ENCODE data around the gene METTL1. TPM values are rescaled to one million over a fixed set of nuclear protein-coding genes. Genes with fewer than 3 reads are reported as not detected.

The METTL1 gene
- total RNA-seq, 1 donor from 2014 or later = 72.2 TPM

DNA sequence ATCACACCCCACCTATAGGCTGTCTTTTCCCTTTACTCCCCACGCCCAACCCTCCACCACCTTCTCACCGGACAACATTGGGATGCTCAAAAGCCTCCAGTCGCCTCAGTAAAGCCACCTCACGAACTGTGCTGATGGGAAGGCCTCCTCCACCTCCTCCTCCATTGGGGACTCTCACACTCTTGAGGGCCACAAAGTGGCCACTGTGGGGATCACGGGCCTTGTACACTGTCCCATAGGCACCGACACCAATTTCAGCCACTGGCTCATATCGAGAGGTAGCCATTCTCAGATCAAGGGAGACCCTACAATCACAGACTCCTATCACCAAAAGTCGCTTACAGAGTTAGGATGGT, 20.5 kb downstream of the METTL1 start:
- Mint-ChIP-seq H3K36me3 (ENCODE audit: low read depth) (peaks cover 46% of the 10 kb centered on the region), H3K27ac (peak overlapping the region; percentile 97), H3K4me1 (peaks cover 53% of the 10 kb centered on the region), H3K4me3 (peak overlapping the region; percentile 96), H3K9me3 (no peaks in the 10 kb centered on the region), H3K27me3 (no peaks in the 10 kb centered on the region)
- intact Hi-C loops (cut with micrococcal nuclease) = loop anchor here (10.0 kb wide), 2 partner anchors 1627 to 1927 kb away; partner anchors contain the start of genes DNAJC14 and ESYT1
- DNase-seq = no peak

DNA sequence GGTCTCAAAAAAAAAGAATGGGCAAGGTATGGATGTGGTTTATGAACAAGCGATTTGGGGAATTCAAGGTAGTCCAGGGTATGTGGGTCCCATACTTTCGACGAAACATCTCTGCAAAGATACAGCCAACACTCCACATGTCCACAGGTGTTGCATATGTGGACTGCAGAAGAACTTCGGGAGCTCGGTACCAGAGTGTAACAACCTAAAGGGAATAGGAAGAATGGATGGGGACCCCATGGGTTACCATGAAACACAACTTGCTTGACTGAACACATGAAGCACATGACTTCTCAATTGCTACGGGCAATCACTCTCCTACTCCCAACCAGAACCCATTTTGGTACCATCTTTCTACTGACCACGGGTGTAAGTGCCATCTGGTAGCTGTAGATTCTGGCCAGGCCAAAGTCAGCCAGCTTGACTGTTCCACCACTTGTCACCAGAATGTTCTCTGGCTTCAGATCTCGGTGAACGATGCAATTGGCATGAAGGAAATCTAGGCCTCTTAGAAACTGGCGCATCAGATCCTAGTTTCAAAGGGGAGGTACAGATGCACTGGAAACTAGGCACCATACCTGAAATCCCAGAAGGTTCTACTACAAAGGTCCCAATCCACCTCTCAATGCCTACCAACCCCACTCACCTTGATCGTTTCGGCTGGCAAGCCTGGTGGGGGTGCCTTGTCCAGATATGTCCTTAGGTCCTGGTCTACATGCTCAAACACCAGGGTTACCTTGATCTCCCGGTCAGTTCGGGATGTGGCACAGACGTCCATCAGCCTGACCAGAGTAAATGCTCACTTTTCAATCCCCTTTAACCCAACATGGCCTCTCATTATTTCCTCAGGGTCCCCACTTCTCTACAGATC, 21.1 kb downstream of the METTL1 start:
- peak overlapping the region; percentile 97 for H3K27ac Mint-ChIP-seq
- peak overlapping the region; percentile 96 for H3K4me3 Mint-ChIP-seq
- peaks cover 52% of the 10 kb centered on the region for H3K36me3 Mint-ChIP-seq (ENCODE audit: low read depth)
- H3K27me3 Mint-ChIP-seq = no peaks in the 10 kb centered on the region
- DNase-seq = peak; percentile 63
- intact Hi-C loops (cut with micrococcal nuclease) = loop anchor here (10.0 kb wide), 2 partner anchors 1626 to 1926 kb away; partner anchors contain the start of genes DNAJC14 and ESYT1
- peaks cover 54% of the 10 kb centered on the region for H3K4me1 Mint-ChIP-seq
- H3K9me3 Mint-ChIP-seq = no peaks in the 10 kb centered on the region

DNA sequence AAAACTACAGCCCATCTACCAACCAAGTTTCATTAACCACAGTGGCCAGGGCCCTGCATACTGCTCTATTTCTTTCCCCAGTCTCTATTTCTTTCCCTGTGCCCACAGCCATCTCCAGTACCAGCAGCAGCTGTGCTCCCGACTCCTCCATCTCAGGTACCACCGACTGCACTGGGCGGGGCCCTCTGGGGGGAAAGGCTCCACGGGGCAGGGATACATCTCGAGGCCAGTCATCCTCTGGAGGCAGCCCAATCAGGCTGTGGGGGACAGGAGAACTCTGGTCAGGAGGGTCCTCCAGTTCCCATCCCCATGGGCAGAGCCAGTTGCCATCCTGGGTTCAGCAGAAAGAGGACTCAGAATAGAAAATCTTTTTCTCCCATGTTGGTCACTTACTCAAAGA, 22.8 kb downstream of the METTL1 start:
- no peaks in the 10 kb centered on the region for H3K27me3 Mint-ChIP-seq
- H3K27ac Mint-ChIP-seq = no peak overlapping the region
- no peak for DNase-seq
- no peaks in the 10 kb centered on the region for H3K9me3 Mint-ChIP-seq
- no peak overlapping the region for H3K4me3 Mint-ChIP-seq
- intact Hi-C loops (cut with micrococcal nuclease) = loop anchor here (10.0 kb wide), 1 partner anchor 684 kb away; no protein-coding TSS in a partner anchor
- peaks cover 60% of the 10 kb centered on the region for H3K36me3 Mint-ChIP-seq (ENCODE audit: low read depth)
- peaks cover 60% of the 10 kb centered on the region for H3K4me1 Mint-ChIP-seq

DNA sequence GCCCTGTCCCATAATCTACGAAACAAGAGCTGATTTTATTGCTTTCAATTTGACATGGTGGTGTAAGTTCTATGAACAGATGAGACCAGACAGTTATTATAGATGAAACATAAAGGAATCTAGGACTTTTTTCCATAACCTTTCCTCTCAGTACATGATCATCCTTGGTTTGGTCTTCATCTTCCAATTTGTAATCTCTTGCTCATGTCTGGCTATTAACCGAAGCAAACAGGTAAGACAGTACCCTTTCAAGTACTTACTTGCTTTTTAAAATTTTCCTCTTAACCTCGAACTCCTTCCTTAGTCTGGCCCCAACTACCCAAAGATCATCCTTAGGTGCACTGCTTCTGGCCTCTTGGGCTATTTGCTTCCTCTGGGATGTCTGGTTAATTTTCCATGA, 25.9 kb downstream of the METTL1 start:
- no peak for DNase-seq
- Mint-ChIP-seq H3K27ac (peak overlapping the region; percentile 90), H3K4me1 (peaks cover 46% of the 10 kb centered on the region), H3K36me3 (ENCODE audit: low read depth) (peaks cover 47% of the 10 kb centered on the region), H3K4me3 (peak overlapping the region; percentile 94), H3K27me3 (no peaks in the 10 kb centered on the region), H3K9me3 (no peaks in the 10 kb centered on the region)
- intact Hi-C loops (cut with micrococcal nuclease) = loop anchor here (10.0 kb wide), 1 partner anchor 681 kb away; no protein-coding TSS in a partner anchor

DNA sequence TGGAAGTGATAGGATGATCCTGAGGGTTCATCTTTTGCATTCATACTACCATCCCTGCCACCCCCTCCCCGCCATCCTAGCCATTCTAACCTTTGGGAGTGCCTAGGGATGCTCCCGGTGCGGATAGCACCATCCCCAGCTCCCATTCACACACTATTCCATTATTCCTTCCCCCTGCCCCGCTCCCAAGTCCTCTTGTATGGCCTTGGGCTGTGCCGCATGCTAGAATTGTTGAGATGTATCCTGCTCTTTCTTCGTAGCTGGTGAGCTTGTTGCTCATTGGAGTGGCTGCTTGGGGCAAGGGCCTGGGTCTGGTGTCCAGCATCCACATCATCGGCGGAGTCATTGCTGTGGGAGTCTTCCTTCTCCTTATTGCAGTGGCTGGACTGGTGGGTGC, 26.4 kb downstream of the METTL1 start:
- H3K36me3 Mint-ChIP-seq (ENCODE audit: low read depth) = peaks cover 42% of the 10 kb centered on the region

DNA sequence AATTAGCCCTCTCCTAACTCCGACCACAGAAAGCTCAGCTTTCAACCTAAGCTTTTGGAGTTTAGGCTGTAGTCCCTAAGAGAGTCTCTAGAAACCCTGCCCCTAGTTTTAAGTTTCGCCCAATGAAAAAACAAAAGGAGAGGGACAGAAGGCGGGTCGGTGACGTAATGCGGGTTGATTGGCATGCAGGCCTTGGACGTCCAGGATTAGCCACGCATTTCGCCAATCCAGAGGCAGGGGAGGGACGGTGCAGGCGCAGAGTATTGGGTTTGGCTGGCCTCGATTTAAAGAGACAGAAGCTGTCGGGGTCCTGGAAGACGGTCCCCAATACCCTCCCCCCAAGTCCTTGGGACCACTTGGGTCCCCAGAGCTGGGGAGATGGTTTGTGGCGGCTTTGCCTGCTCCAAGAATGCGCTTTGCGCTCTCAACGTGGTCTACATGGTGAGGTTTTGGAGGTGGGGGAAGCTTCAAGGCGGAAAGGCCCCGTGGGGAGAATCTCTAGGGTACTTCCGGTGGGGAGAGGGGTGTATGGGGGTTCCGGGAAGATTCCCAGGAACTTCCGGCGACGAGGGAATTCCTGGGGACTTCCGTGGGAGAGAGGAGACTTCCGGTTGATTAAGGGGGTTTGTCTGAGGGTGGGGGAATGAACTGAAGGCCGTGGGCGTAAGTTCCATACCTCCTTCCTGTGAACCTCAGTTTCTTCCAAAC, 27.0 kb downstream of the METTL1 start, which contains the start of gene TSPAN31:
TSS of gene TSPAN31 (plus strand) at position 263 of the 708 bp plus-strand sequence. CDS start at position 379, 116 bp downstream.
- intact Hi-C loops (cut with micrococcal nuclease) = loop anchor here (1.0 to 10.0 kb wide), 6 partner anchors 7 to 680 kb away; partner anchors contain the start of genes ARHGAP9, B4GALNT1 and CDK4
- Mint-ChIP-seq H3K4me3 (peak within 1 kb of the TSS; percentile 94), H3K4me1 (peaks cover 45% of the 10 kb centered on the region), H3K36me3 (ENCODE audit: low read depth) (peaks cover 37% of the 10 kb centered on the region), H3K27me3 (no peaks in the 10 kb centered on the region), H3K9me3 (no peaks in the 10 kb centered on the region), H3K27ac (peak within 1 kb of the TSS; percentile 90)
- peak; percentile 98 for DNase-seq

More for the DNA sequence above, 26.4 kb downstream of the METTL1 start:
- intact Hi-C loops (cut with micrococcal nuclease) = loop anchor here (2.0 to 10.0 kb wide), 2 partner anchors 113 to 681 kb away; partner anchors contain the start of gene B4GALNT1
- Mint-ChIP-seq H3K27ac (peak overlapping the region; percentile 90), H3K4me1 (peaks cover 47% of the 10 kb centered on the region), H3K27me3 (no peaks in the 10 kb centered on the region), H3K9me3 (no peaks in the 10 kb centered on the region), H3K4me3 (peak overlapping the region; percentile 94)
- DNase-seq = no peak

DNA sequence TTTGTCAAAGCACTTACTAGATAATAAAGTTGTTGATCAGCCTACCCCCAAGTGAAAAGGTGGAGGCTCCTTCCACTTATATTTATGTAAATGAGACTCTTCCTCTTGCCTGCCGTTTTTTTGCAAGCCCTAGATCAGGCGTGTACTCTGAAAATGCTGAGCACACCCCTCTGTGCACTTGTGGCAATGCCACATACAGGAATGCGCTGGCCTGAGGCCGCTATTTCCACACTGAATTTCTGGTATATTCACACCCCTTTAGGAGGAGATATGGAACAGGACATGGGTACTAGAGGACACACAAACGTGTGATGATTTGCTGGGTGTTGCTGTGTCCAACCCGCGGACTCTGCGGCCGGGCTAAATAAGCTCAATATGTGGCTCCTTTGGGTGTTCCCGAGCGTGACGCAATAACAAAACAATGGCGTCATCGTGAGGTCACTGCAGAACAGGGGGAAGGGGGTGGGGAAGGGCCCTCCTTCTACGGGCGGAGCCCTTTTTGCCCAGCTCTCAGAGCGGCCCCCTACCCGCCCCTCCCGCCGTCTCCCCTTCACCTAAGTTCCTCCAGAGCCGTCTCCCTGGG, 27.6 kb downstream of the METTL1 start:
- peak overlapping the region; percentile 90 for H3K27ac Mint-ChIP-seq
- intact Hi-C loops (cut with micrococcal nuclease) = loop anchor here (1.0 to 10.0 kb wide), 6 partner anchors 8 to 679 kb away; partner anchors contain the start of genes ARHGAP9, B4GALNT1 and CDK4
- peak overlapping the region; percentile 94 for H3K4me3 Mint-ChIP-seq
- peak; percentile 93 for DNase-seq
- peaks cover 50% of the 10 kb centered on the region for H3K4me1 Mint-ChIP-seq
- peaks cover 37% of the 10 kb centered on the region for H3K36me3 Mint-ChIP-seq (ENCODE audit: low read depth)
- no peaks in the 10 kb centered on the region for H3K9me3 Mint-ChIP-seq
- H3K27me3 Mint-ChIP-seq = no peaks in the 10 kb centered on the region

DNA sequence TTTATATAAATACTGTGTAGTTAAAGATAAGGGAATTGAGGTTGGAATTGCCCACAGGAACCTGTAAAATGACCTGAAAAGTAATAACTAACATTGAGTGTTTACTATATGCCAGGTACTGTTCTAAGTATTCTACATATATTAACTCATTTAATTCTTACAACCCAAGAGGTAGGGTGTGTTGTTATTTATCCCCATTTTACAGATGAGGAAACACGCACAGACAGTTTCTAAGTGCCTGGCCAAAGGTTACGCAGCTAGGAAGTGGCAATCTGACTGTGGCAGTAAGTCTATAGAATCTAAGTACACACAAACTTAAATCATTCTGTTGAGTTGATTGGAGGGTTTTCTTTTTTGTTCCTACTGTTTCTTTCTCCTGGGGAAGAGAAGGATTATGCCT, 28.1 kb downstream of the METTL1 start:
- H3K4me3 Mint-ChIP-seq = peak overlapping the region; percentile 94
- peaks cover 35% of the 10 kb centered on the region for H3K36me3 Mint-ChIP-seq (ENCODE audit: low read depth)
- no peaks in the 10 kb centered on the region for H3K9me3 Mint-ChIP-seq
- DNase-seq = no peak
- intact Hi-C loops (cut with micrococcal nuclease) = loop anchor here (1.0 to 10.0 kb wide), 6 partner anchors 9 to 679 kb away; partner anchors contain the start of genes ARHGAP9, B4GALNT1 and CDK4
- peaks cover 54% of the 10 kb centered on the region for H3K4me1 Mint-ChIP-seq
- H3K27me3 Mint-ChIP-seq = no peaks in the 10 kb centered on the region
- peak overlapping the region; percentile 90 for H3K27ac Mint-ChIP-seq

DNA sequence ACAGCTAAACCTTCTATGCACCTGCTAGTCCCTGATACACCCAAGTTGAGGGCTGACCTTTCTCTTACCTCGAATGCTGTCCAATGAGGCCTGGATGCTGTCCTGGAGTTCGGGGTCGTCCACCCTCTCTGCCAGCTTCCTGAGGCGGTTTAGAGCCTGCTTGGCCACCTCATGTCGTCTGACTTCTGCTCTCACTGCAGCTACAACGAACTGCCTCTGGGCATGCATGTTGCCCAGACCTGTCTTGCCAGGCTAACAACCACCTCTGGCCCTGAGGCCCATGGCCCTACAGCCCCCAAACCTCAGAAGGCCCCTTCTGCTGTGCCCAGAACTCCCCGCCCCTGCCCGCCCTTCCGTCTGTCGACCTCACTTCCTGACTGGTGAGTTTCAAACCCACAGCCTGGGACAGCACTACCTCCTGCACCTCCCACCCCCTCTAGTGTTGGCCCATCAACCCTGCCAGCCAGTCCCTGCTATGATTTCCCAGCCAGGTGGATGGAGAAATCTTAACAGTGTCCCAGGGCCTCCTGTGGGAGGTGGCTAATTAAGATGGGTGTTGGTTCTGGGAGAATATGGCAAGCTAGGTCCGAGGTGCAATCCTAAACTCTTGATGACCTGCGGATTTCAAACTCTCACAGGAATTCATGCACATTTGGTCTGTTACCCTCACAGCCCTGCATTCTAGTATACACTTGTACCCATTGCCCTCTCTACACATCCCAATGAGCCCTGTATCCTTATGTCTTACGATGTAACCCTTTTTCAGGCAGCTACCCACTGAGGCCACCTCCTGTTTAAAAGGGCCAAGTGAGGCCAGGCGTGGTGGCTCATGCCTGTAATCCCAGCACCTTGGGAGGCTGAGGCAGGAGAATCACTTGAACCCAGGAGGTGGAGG, 29.8 kb downstream of the METTL1 start:
- DNase-seq = peak; percentile 93
- Mint-ChIP-seq H3K4me3 (peak overlapping the region; percentile 90), H3K27ac (peak overlapping the region; percentile 87), H3K4me1 (peaks cover 51% of the 10 kb centered on the region), H3K36me3 (ENCODE audit: low read depth) (peaks cover 23% of the 10 kb centered on the region), H3K27me3 (no peaks in the 10 kb centered on the region), H3K9me3 (no peaks in the 10 kb centered on the region)
- intact Hi-C loops (cut with micrococcal nuclease) = loop anchor here (1.0 to 10.0 kb wide), 4 partner anchors 159 to 677 kb away; partner anchors contain the start of gene ARHGAP9

DNA sequence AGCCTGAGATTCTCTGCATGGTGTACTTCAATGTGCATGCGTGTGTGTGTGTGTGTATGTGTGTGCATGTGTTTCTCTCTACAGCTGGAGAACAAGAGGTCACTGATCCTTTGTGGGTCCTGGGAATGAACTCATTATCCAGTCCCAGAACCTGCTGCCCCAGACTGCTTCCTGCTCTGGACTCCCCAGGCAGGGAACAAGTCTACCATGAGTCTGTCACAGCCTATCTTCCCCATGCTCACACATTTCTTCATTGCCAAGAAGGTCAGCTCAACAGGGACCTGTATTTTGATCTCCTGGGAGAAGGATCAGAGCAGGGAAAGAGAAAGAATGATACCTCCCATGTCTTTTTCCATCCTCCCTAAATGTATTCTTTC, 30.5 kb downstream of the METTL1 start:
- no peak for DNase-seq
- intact Hi-C loops (cut with micrococcal nuclease) = loop anchor here (5.0 to 10.0 kb wide), 3 partner anchors 264 to 677 kb away; partner anchors contain the start of gene ARHGAP9
- Mint-ChIP-seq H3K27me3 (no peaks in the 10 kb centered on the region), H3K27ac (peak overlapping the region; percentile 87), H3K9me3 (no peaks in the 10 kb centered on the region), H3K4me3 (peak overlapping the region; percentile 90), H3K4me1 (peaks cover 51% of the 10 kb centered on the region), H3K36me3 (ENCODE audit: low read depth) (peaks cover 23% of the 10 kb centered on the region)

DNA sequence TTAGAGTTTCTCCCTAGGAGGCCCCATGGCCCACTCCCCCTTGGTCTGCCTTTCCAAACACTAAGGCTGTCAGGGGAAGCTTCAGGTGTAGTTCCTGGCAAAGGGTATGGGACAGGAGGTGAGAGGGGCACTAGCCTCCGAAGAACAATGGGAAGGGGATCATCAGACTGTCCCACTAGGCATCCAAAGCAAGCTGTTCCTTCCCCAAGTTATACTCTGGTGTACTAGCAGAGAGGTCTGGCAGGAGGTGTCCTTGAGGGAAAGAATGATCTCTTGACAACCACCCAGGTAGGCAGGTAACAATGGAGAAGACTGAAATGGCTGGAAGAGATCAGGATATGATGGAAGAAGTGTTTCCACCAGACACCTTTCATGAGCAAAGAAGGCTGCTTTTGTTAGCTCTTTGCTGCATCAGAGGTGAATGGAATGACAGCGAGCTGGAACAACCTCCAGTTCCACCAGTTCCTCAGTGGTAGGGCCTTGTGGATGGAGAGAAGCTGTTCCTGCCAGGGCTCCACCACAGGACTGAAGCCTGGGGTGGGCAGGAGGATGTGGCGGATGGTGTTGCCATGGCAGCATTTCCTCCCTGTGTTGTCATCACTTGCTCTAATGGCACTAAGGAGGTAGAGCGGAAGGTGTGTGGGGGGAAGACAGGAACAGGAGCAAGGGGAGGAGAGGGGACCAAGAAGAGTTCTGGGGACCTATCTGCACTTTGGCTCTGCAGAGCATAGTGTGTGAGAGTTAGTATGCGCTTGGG, 31.1 kb downstream of the METTL1 start:
- peak overlapping the region; percentile 90 for H3K4me3 Mint-ChIP-seq
- peaks cover 46% of the 10 kb centered on the region for H3K4me1 Mint-ChIP-seq
- peaks cover 20% of the 10 kb centered on the region for H3K36me3 Mint-ChIP-seq (ENCODE audit: low read depth)
- peak; percentile 95 for DNase-seq
- no peaks in the 10 kb centered on the region for H3K27me3 Mint-ChIP-seq
- intact Hi-C loops (cut with micrococcal nuclease) = loop anchor here (5.0 to 10.0 kb wide), 3 partner anchors 264 to 676 kb away; partner anchors contain the start of gene ARHGAP9
- H3K9me3 Mint-ChIP-seq = no peaks in the 10 kb centered on the region
- peak overlapping the region; percentile 87 for H3K27ac Mint-ChIP-seq
